ENCODE data around the gene AKAP17A.

The AKAP17A gene

GRCh38 chrX:1601051-1601767 is 9.8 kb downstream of the AKAP17A start:
- TF ChIP-seq MYC (IDR thresholded peaks at IDR 0.05; ENCODE audit: low read depth, low read length) (no peak), MAX (IDR thresholded peaks at IDR 0.05; ENCODE audit: low read depth, low read length) (no peak), CTCF (IDR thresholded peaks at IDR 0.05; ENCODE audit: low read depth, low read length) (no peak), POLR2A (IDR thresholded peaks at IDR 0.05; ENCODE audit: extremely low read depth, insufficient read length) (no peak)
- DNase-seq (ENCODE audit: low read depth), result no peak
- no peak overlapping the region for H3K4me3 ChIP-seq (ENCODE audit: low read depth, low read length)

GRCh38 chrX:1601768-1602085 is 10.3 kb downstream of the AKAP17A start:
- TF ChIP-seq MAX (IDR thresholded peaks at IDR 0.05; ENCODE audit: low read depth, low read length) (no peak), CTCF (IDR thresholded peaks at IDR 0.05; ENCODE audit: low read depth, low read length) (no peak), POLR2A (IDR thresholded peaks at IDR 0.05; ENCODE audit: extremely low read depth, insufficient read length) (no peak), MYC (IDR thresholded peaks at IDR 0.05; ENCODE audit: low read depth, low read length) (no peak)

GRCh38 chrX:1602299-1602698 is 10.9 kb downstream of the AKAP17A start:
- TF ChIP-seq MAX (IDR thresholded peaks at IDR 0.05; ENCODE audit: low read depth, low read length) (no peak), CTCF (IDR thresholded peaks at IDR 0.05; ENCODE audit: low read depth, low read length) (no peak), POLR2A (IDR thresholded peaks at IDR 0.05; ENCODE audit: extremely low read depth, insufficient read length) (no peak), MYC (IDR thresholded peaks at IDR 0.05; ENCODE audit: low read depth, low read length) (no peak)
- no peak overlapping the region for H3K4me3 ChIP-seq (ENCODE audit: low read depth, low read length)
- DNase-seq (ENCODE audit: low read depth), result no peak

More at GRCh38 chrX:1601768-1602085, 10.3 kb downstream of the AKAP17A start:
- no peak overlapping the region for H3K4me3 ChIP-seq (ENCODE audit: low read depth, low read length)
- DNase-seq (ENCODE audit: low read depth), result no peak

- no peak for DNase-seq (ENCODE audit: low read depth)
These were observed 15.1 kb downstream of the AKAP17A start for GRCh38 chrX:1606496-1606895.

GRCh38 chrX:1609311-1609710 is 17.9 kb downstream of the AKAP17A start:
- no peak for DNase-seq (ENCODE audit: low read depth)

More at GRCh38 chrX:1606496-1606895, 15.1 kb downstream of the AKAP17A start:
- TF ChIP-seq MAX (IDR thresholded peaks at IDR 0.05; ENCODE audit: low read depth, low read length), result no peak
- no peak for TF ChIP-seq CTCF (IDR thresholded peaks at IDR 0.05; ENCODE audit: low read depth, low read length)
- TF ChIP-seq POLR2A (IDR thresholded peaks at IDR 0.05; ENCODE audit: extremely low read depth, insufficient read length), result no peak
- TF ChIP-seq MYC (IDR thresholded peaks at IDR 0.05; ENCODE audit: low read depth, low read length), result no peak
- H3K4me3 ChIP-seq (ENCODE audit: low read depth, low read length), result no peak overlapping the region

More at GRCh38 chrX:1609311-1609710, 17.9 kb downstream of the AKAP17A start:
- no peak for TF ChIP-seq MYC (IDR thresholded peaks at IDR 0.05; ENCODE audit: low read depth, low read length)
- no peak for TF ChIP-seq MAX (IDR thresholded peaks at IDR 0.05; ENCODE audit: low read depth, low read length)
- TF ChIP-seq POLR2A (IDR thresholded peaks at IDR 0.05; ENCODE audit: extremely low read depth, insufficient read length), result no peak
- TF ChIP-seq CTCF (IDR thresholded peaks at IDR 0.05; ENCODE audit: low read depth, low read length), result no peak
- no peak overlapping the region for H3K4me3 ChIP-seq (ENCODE audit: low read depth, low read length)

Data from NB4 (cell line).